Measurements from ENCODE around the gene TBC1D22A. TPM values are rescaled to one million over a fixed set of nuclear protein-coding genes. Genes with fewer than 3 reads are reported as not detected.

The TBC1D22A gene
- total RNA-seq, 1 experiment from 2014 or later = 20.9 TPM

DNA sequence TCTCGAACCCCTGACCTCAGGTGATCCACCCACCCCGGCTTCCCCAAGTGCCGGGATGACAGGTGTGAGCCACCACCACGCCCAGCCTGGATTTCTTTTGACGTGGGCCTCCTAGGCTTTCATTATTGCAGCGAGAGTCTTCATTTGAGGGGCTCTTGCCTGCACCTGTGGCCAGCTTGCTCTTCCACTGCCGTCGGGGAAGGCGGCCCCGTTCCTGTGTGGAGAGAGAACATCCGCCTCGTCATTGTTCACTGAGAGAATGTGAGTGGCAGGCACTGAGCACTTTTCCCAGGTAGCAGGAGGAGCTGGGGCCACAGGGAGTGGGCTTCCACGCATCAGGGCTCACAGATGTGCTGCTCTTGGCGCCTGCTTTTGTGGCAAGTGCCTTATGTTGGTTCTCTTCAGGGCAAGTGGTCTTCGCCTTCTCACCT is 365.0 kb downstream of the TBC1D22A start:
- ChIA-PET RAD21 (ENCODE audit: low non-redundant PET in 1 of 2, low total read pairs in 2 of 2, uncharacterized antibody in 2 of 2, unreplicated experiment in 2 of 2) (no interaction called here), POLR2A (interaction anchor here (0.6 kb wide), 1 partner anchor 227 kb away, joined by 4 read pairs; no protein-coding TSS in a partner anchor), CTCF (no interaction called here)
- intact Hi-C loops (cut with micrococcal nuclease) = no loop called here
- no TSS peak for BruUV-seq (replicated peaks)
- Histone ChIP-seq H3K4me3 (replicated peaks in 1 of 2; ENCODE audit: low read depth in 1 of 2, low read length in 2 of 2) (no peak overlapping the region), H3K9me2 (ENCODE audit: insufficient read depth) (no peaks in the 10 kb centered on the region), H3K9me3 (ENCODE audit: control insufficient read depth in 1 of 2, insufficient read depth in 1 of 2, low read depth in 1 of 2, low read length in 2 of 2) (no peaks in the 10 kb centered on the region), H4K20me1 (ENCODE audit: insufficient read depth) (no peaks in the 10 kb centered on the region), H3K36me3 (ENCODE audit: control insufficient read depth in 1 of 2, insufficient read depth in 2 of 2, low read length in 2 of 2) (no peaks in the 10 kb centered on the region), H3K79me2 (ENCODE audit: insufficient read depth, low read length) (no peaks in the 10 kb centered on the region), H3K9ac (ENCODE audit: low read length) (no peak overlapping the region), H2AFZ (ENCODE audit: low read depth, low read length, poor library complexity, severe bottlenecking) (no peak overlapping the region), H3K27me3 (ENCODE audit: insufficient read depth, low read length) (no peaks in the 10 kb centered on the region), H3K4me2 (ENCODE audit: low read length) (no peak overlapping the region), H3K4me1 (ENCODE audit: control insufficient read depth in 1 of 2, insufficient read depth in 2 of 2, low read length in 2 of 2) (peaks cover 22 to 43% of the 10 kb centered on the region in 2 experiments), H3K27ac (ENCODE audit: low read depth, low read length) (no peak overlapping the region)
- no peak for ATAC-seq
- DNase-seq (ENCODE audit: low read depth, low spot score) = no peak
- TF ChIP-seq RAD21 (IDR thresholded peaks at IDR 0.05; ENCODE audit: low read depth) (no peak), SP1 (IDR thresholded peaks at IDR 0.05; ENCODE audit: low read depth) (no peak), CEBPB (IDR thresholded peaks at IDR 0.05; ENCODE audit: low read depth) (no peak), ZNF274 (IDR thresholded peaks at IDR 0.05; ENCODE audit: low read depth, low read length) (no peak), SIN3A (IDR thresholded peaks at IDR 0.05; ENCODE audit: low read depth) (no peak), REST (IDR thresholded peaks at IDR 0.05; ENCODE audit: low read depth) (no peak), EZH2 (IDR thresholded peaks at IDR 0.05) (no peak), EGR1 (IDR thresholded peaks at IDR 0.05; ENCODE audit: low read depth) (no peak), MAX (IDR thresholded peaks at IDR 0.05) (no peak), TCF7L2 (IDR thresholded peaks at IDR 0.05; ENCODE audit: borderline replicate concordance, extremely low read depth, insufficient read depth, insufficient read length) (no peak), YY1 (IDR thresholded peaks at IDR 0.05; ENCODE audit: extremely low read depth, insufficient replicate concordance, low read depth, low read length) (no peak), JUND (IDR thresholded peaks at IDR 0.05) (no peak), POLR2A (IDR thresholded peaks at IDR 0.05; ENCODE audit: borderline replicate concordance, extremely low read depth, insufficient read depth, insufficient read length) (no peak), ZFX (IDR thresholded peaks at IDR 0.05) (no peak)
- TF ChIP-seq, protein P1, sequence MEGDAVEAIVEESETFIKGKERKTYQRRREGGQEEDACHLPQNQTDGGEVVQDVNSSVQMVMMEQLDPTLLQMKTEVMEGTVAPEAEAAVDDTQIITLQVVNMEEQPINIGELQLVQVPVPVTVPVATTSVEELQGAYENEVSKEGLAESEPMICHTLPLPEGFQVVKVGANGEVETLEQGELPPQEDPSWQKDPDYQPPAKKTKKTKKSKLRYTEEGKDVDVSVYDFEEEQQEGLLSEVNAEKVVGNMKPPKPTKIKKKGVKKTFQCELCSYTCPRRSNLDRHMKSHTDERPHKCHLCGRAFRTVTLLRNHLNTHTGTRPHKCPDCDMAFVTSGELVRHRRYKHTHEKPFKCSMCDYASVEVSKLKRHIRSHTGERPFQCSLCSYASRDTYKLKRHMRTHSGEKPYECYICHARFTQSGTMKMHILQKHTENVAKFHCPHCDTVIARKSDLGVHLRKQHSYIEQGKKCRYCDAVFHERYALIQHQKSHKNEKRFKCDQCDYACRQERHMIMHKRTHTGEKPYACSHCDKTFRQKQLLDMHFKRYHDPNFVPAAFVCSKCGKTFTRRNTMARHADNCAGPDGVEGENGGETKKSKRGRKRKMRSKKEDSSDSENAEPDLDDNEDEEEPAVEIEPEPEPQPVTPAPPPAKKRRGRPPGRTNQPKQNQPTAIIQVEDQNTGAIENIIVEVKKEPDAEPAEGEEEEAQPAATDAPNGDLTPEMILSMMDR (IDR thresholded peaks at IDR 0.05 in 2 of 3, conservative IDR thresholded peaks at IDR 0.05 in 1 of 3; ENCODE audit: borderline replicate concordance in 1 of 3, insufficient read depth in 1 of 3, low read depth in 2 of 3, low read length in 2 of 3) = no peak
- TF ChIP-seq, protein P2, sequence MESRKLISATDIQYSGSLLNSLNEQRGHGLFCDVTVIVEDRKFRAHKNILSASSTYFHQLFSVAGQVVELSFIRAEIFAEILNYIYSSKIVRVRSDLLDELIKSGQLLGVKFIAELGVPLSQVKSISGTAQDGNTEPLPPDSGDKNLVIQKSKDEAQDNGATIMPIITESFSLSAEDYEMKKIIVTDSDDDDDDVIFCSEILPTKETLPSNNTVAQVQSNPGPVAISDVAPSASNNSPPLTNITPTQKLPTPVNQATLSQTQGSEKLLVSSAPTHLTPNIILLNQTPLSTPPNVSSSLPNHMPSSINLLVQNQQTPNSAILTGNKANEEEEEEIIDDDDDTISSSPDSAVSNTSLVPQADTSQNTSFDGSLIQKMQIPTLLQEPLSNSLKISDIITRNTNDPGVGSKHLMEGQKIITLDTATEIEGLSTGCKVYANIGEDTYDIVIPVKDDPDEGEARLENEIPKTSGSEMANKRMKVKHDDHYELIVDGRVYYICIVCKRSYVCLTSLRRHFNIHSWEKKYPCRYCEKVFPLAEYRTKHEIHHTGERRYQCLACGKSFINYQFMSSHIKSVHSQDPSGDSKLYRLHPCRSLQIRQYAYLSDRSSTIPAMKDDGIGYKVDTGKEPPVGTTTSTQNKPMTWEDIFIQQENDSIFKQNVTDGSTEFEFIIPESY (IDR thresholded peaks at IDR 0.05; ENCODE audit: extremely low read depth, insufficient replicate concordance, low read length) = no peak
- TF ChIP-seq, protein P3, sequence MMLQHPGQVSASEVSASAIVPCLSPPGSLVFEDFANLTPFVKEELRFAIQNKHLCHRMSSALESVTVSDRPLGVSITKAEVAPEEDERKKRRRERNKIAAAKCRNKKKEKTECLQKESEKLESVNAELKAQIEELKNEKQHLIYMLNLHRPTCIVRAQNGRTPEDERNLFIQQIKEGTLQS (IDR thresholded peaks at IDR 0.05) = no peak
